ENCODE data around the gene CPA4.

The CPA4 gene

DNA sequence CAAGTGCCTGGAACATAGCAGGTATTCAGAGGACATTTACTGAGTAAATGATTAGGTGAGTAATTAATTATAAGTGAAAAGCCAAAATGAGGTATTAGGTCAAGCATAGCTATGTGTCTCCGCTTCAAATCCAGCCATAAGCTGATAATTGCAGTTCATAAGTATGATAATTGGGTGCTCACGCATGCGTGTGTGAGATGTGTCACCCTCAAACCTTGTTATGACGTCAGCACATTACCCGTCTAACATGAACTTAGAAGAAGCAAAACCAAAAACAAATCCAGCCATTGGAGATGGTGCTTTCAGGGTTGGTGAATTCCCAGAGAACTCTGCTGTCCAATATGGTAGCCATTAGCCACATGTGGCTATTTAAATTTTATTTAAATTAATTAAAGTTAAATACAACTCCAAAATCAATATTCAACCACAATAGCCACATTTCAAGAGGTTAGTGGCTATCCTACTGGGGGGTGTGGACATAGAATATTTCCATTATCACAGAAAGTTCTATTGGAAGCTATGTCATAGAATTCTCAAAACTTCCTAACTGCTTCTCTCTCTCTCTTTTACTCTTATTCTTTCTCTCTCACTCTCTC is 51.4 kb downstream of the CPA4 start, which contains the start of gene CPA5:
CPA5 (plus strand) TSS at position 546 of the 596 bp plus-strand sequence. CDS start 1,670 bp downstream, outside the sequence.
- DNase-seq (ENCODE audit: low read depth in 1 of 2, low spot score in 1 of 2): no peak

DNA sequence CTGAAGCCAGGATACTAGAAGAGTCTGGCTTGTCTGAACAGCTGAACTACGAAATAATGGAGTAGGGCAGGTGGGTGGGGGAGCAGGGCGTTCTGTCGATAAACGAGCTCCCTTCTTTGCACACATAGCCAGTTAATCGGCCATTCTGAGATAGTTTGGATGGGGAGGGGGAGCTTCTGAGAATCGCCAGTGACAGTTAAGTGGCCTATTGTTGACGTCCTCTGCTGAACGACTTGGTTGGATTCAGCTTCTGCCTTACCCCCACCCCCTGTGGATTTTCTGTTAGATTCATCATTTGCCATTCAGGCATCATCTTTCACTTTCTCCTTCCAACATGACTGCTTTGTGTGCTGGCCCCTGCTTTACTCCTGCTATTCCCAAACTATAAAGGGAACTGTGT is 52.2 kb downstream of the CPA4 start:
- DNase-seq (ENCODE audit: low read depth in 1 of 2, low spot score in 1 of 2): no peak

- no peak for DNase-seq (ENCODE audit: low read depth in 1 of 2, low spot score in 1 of 2)
These were observed 52.8 kb downstream of the CPA4 start for GRCh38 chr7:130345725-130346124.

GRCh38 chr7:130346177-130346905 is 53.4 kb downstream of the CPA4 start:
- DNase-seq (ENCODE audit: low read depth in 1 of 2, low spot score in 1 of 2): no peak

GRCh38 chr7:130346941-130347340 is 54.0 kb downstream of the CPA4 start:
- DNase-seq (ENCODE audit: low read depth in 1 of 2, low spot score in 1 of 2): no peak

- no peak for DNase-seq (ENCODE audit: low read depth in 1 of 2, low spot score in 1 of 2)
These were observed 57.2 kb downstream of the CPA4 start for GRCh38 chr7:130349911-130350782.

DNA sequence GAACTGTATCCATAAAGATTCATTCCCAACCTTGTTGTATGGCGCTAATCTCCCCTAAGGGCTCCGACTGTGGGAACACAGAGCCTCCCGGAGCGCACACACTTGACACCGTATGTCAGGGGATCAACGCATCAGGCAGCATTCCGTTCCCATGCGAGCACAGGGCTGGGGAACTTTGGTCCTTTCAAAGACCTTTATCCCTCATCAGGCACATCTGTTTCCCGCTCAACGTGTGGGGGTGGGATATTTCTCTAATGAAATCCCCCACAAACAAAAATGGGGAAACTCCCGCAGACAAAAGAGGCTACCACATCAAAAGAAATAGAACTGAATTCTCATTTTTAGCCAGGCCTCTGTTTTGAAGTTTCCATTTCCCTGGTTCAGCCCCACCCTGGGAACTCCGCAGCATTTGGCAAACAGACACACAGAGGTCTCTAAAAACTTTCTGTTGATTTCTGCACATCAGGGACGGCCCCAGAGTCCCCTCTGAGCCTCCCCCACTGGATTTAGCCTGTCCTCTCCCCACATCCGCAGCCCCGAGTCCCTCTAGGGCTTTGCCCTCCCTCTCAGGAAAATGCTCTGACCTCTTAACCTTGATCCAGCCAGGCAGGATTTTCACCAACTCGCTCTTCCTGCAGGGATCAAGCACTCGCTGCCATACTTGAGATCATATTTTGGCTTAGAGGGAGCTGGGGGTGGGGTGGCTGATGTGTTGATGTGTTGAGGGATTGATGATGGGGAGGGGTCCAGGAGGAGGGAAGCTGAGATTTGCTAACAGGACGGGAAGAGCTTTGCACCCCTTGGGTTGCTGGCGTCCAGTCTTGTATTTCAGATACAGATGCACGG is 58.2 kb downstream of the CPA4 start:
- DNase-seq (ENCODE audit: low read depth in 1 of 2, low spot score in 1 of 2): no peak

DNA sequence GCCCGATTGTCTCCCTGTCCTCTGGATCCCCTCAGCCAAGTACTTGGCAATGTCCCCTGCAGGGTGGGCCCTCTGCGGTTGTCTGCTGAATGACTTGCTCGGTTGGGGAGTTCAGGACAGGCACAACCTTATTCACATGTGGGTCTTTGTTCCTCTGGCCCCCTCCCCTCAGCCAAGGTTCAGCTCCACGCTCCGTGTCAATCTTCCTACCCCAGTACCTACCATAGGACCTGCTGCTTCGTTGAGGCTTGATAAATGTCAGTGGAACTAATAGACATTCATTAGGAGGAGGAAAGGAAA is 58.8 kb downstream of the CPA4 start:
- no peak for DNase-seq (ENCODE audit: low read depth in 1 of 2, low spot score in 1 of 2)

DNA sequence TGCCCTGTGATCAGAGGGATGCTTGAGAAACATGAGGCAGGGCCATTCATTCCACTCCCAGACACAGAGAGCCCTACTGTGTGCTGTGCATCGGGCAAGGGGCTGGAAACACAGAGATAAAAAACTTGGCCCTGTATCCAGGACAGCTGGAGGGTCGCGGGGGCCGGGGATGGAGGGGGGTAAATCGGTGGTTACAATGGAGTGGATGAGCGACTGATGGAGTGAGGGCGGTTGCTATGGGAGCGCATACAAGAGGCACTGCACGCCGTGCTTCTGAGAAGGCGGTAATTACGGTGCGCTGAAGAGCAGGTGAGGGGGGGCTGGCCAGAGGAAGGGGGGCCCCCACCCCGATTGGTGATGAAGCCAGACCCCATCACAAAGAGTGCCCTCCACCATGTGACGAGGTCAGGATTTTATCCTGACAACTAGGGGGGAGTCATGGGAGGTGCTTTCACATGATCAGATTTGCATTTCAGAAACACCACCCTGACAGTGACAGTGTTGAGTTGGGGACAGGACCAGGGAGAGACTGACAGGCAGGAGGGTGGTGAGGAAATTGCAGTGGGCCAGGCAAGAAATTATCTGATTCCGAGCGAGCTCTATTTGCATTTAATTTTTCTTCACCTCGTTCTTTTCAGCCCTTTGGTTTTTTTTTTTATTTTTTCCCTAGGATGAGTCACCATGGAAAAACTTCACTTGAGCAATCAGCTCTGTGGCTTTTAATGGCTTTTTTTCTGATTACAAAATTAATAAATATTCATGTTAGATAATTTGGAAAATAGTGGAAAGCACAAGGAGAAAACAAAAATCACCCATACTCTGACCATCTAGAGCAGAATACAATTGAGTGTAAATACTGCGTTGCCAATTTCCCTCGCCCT is 59.5 kb downstream of the CPA4 start:
- no peak for DNase-seq (ENCODE audit: low read depth in 1 of 2, low spot score in 1 of 2)

GRCh38 chr7:130353196-130353595 is 60.2 kb downstream of the CPA4 start:
- no peak for DNase-seq (ENCODE audit: low read depth in 1 of 2, low spot score in 1 of 2)

- DNase-seq (ENCODE audit: low read depth in 1 of 2, low spot score in 1 of 2): no peak
These were observed 63.3 kb downstream of the CPA4 start for GRCh38 chr7:130356121-130356875.

DNA sequence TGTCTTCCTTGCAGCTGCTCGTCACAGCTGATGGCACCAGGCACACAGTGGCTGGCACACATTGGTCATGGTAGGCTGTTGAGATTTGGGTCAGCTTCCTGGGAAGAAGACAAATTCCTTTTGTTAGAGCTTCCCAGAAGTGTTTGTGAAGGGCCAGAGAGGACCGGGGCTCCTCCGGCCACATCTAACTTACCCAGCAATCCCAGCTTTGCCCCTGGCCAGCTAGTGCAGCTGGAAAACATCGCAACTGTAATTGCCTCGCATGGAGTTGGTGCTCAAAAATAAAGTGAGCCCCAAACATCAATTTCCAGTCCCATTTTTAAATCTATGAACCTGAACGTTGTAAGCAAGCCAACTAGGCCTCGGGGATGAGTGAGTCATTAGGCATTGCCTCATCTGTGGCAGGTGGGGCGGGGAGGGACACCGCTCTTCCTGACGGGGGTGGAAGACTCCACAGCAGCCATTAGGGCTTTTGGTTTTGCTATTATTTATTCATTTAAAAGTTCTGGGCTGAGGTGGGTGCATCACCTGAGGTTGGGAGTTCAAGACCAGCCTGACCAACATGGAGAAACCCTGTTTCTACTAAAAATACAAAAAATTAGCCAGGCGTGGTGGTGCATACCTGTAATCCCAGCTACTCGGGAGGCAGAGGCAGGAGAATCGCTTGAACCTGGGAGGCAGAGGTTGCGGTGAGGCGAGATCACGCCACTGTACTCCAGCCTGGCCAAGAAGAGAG is 64.1 kb downstream of the CPA4 start:
- DNase-seq (ENCODE audit: low read depth in 1 of 2, low spot score in 1 of 2): no peak

GRCh38 chr7:130358471-130358870 is 65.5 kb downstream of the CPA4 start:
- no peak for DNase-seq (ENCODE audit: low read depth in 1 of 2, low spot score in 1 of 2)

DNA sequence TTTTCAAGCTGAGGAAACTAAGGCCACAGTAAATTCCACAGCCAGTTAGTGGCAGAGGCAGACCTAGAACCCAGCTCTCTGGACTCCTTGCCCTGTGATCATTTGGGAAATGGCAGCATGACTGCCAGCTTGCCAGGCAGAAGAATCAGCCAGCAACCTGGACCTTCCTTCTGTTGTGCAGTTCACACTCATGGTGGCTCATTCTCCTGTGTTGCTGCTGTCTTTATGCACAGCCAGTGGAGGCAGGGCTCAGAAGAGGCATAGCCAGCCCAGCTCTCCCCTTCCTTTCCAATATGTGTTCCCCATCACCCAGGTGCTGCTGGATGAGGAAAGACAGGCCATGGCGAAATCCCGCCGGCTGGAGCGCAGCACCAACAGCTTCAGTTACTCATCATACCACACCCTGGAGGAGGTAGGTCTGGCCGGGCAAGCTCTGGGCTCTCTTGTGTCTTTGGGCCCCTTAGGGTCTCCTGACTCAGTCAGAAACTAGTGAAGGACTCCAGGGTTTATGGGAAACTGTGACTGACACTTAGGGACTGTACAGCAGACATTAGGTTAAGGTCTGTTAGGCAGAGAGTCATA is 66.4 kb downstream of the CPA4 start:
- no peak for DNase-seq (ENCODE audit: low read depth in 1 of 2, low spot score in 1 of 2)

DNA sequence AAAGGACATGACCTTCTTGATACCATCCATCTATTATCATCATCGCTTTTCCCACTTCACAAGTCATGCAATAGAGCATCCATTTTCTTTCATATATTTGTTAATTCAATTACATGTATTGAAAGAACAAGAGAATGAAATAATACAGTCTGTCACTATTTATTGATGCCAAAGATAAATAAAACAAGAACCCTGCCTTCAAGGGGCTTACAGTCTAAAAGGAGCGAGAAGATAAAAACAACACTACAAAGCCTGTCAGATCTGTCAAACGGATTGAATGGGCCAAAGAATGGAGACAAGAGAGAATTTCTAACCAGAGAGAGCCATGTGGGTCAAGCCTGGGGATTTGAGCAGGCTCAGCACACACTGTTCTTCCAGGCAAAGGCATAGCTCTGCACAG is 67.6 kb downstream of the CPA4 start:
- no peak for DNase-seq (ENCODE audit: low read depth in 1 of 2, low spot score in 1 of 2)

- DNase-seq (ENCODE audit: low read depth in 1 of 2, low spot score in 1 of 2): no peak
These were observed 68.7 kb downstream of the CPA4 start for GRCh38 chr7:130361681-130362080.

DNA sequence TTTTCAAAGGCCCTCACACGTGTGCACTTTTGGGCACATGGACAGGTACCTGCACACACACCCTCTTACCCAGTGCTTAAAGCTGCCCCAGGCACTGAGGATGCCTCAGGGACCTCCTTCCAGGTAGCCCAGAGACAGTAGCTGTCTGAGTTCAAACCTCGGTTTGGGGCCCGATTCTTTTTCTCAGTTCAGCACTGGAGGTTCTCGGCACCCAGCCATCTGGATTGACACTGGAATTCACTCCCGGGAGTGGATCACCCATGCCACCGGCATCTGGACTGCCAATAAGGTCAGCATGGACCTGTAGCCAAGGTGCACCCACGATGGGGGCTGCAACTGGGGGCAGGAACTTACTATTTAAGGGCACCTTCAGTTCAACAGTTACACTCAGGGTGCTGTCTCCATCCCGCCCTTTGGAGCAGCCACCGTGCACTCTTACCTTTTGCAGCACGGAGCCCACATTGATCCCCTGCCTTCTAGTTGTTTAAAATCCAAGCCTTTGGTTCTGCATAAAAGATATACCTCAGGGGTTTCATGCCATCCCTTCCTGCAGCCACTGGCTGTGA is 69.4 kb downstream of the CPA4 start:
- DNase-seq (ENCODE audit: low read depth in 1 of 2, low spot score in 1 of 2): no peak

Measured in activated T-helper 1 cell treated with anti-CD3 and anti-CD28 coated beads, Interleukin-2, amount 50 U/mL, for 16 hours (primary cell).